Mononuclear cell (primary cell): ENCODE data around the gene TSHZ2. TPM values are rescaled to one million over a fixed set of nuclear protein-coding genes. Genes with fewer than 3 reads are reported as not detected.

ENCODE experiments used
- H3K27me3 ChIP-seq: 2 replicates; pipeline ENCODE4 v1.6.0; 2011; ENCODE audit warnings: low read length, control low read depth; ENCODE audit not compliant: insufficient read depth
- H3K4me1 ChIP-seq: 2 replicates; pipeline ENCODE4 v1.5.1; 2011; ENCODE audit warnings: mild to moderate bottlenecking, low read length, control low read depth; ENCODE audit not compliant: insufficient read depth
- H3K4me3 ChIP-seq: 2 replicates; pipeline ENCODE4 v1.5.1; 2011; ENCODE audit warnings: mild to moderate bottlenecking, low read length, moderate library complexity
- H3K9me3 ChIP-seq: 2 replicates; pipeline ENCODE4 v1.5.1; 2011; ENCODE audit warnings: low read depth, mild to moderate bottlenecking, control low read depth, low read length
- total RNA-seq: library from RNA; depleted of rRNA; stranded (reverse); fragments of >200 nt; gene quantifications from one replicate; pipeline ENCODE4 v1.2.3, GENCODE V29; 2012

Gene TSHZ2
- total RNA-seq, 1 donor = 21.3 TPM

GRCh38 chr20:53294804-53295203 lies 322.6 kb downstream of the TSHZ2 start:
- Histone ChIP-seq H3K27me3 (no peaks in the 10 kb centered on the region), H3K4me1 (no peaks in the 10 kb centered on the region), H3K9me3 (no peaks in the 10 kb centered on the region), H3K4me3 (no peak overlapping the region)

DNA sequence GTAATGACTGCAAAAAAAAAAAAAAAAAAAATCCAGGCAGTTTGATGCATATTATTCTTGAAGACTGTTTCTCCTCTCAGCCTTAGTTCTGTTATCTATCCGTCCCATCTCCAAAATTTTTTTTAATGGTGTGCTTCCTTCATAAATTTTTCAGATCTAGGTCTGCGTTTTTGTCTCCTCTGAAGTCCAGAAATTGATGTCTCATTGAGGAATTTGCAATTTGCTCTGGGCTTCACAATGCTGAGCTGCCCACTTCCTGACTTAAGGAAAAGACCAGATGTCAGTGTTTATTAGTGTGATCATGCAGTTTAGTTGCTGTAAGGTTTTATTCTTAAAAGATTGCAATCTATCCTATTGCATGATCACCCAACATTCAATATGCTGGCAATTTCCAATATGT lies 323.9 kb downstream of the TSHZ2 start:
- Histone ChIP-seq H3K4me3 (no peak overlapping the region), H3K27me3 (no peaks in the 10 kb centered on the region), H3K4me1 (no peaks in the 10 kb centered on the region), H3K9me3 (no peaks in the 10 kb centered on the region)

DNA sequence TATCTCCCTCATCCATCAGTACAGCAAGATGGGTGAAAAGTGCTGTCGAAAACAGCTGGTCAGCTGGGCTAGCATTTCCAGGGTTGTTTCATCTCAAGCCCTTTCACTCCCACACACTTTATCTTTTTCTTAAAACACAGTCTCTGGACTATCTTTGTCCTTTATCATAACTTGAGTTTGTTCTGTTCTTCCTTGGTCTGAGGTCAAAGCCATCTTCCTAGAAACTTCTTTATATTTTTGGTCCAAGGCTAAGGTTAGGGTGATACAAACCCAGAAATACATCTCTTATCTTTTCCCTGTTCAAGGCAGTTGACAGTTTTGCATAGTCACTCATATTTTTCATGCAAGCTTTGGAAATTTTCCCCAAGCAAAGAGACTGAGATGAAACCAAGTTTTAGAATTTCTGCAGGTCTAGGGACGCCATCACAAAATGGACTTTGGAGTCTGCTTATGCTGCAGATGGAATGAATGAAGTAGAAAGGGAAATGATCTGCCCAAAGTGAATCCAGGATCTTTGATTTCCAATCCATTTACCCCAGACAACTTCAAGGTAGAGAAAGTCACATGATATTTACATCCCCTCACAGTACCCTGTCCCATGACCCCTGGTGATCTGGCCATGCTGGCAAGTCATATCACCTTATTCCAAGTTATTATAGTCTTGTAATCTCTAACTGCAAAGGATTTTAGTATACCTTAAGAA lies 324.4 kb downstream of the TSHZ2 start:
- H3K4me1 ChIP-seq = no peaks in the 10 kb centered on the region
- no peaks in the 10 kb centered on the region for H3K27me3 ChIP-seq
- no peak overlapping the region for H3K4me3 ChIP-seq
- no peaks in the 10 kb centered on the region for H3K9me3 ChIP-seq

GRCh38 chr20:53297154-53297529 lies 325.0 kb downstream of the TSHZ2 start:
- Histone ChIP-seq H3K4me3 (no peak overlapping the region), H3K4me1 (no peaks in the 10 kb centered on the region), H3K9me3 (no peaks in the 10 kb centered on the region), H3K27me3 (no peaks in the 10 kb centered on the region)

GRCh38 chr20:53298260-53298659 lies 326.1 kb downstream of the TSHZ2 start:
- Histone ChIP-seq H3K4me1 (no peaks in the 10 kb centered on the region), H3K27me3 (no peaks in the 10 kb centered on the region), H3K9me3 (no peaks in the 10 kb centered on the region), H3K4me3 (no peak overlapping the region)

DNA sequence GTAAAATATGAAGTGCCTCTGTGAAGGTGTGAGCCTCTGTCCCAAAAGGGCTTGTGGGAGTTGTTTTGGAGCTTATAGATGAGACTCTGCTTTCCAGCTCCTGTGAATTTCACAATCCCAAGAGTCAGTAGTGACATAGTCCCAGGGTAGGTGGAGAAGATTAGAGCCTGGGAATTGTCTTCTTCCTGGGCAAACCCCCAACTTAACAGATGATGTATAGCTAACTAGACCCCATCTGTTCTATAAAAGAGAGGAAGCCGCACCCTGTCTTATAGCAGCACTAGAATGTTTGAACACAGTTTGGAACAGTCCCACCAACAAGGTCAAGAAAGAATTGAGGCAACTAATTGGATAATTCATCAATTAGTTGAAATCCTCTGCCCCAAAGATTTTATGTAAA lies 326.8 kb downstream of the TSHZ2 start:
- H3K27me3 ChIP-seq = no peaks in the 10 kb centered on the region
- no peak overlapping the region for H3K4me3 ChIP-seq
- H3K4me1 ChIP-seq = no peaks in the 10 kb centered on the region
- H3K9me3 ChIP-seq = no peaks in the 10 kb centered on the region

DNA sequence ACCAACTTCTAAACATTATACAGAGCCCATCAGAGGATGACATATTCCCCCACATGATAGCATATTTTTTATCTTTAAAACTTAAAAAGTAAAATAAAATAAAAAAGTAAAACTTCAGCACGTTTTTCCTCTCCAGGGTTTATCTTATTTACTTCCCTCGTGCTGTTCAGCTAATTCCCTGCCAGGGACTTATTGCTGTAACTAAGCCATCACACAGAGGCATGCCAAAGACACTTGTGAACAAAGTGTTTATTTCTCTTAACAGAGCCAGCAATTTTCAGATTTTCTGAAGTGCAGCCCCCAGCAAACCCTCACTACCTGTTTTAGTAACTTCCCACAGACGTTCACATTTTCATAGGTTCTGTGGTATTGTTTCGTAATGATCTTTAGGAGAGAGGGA lies 327.7 kb downstream of the TSHZ2 start:
- Histone ChIP-seq H3K4me3 (no peak overlapping the region), H3K27me3 (no peaks in the 10 kb centered on the region), H3K4me1 (no peaks in the 10 kb centered on the region), H3K9me3 (no peaks in the 10 kb centered on the region)

- Histone ChIP-seq H3K27me3 (no peaks in the 10 kb centered on the region), H3K4me3 (no peak overlapping the region), H3K9me3 (no peaks in the 10 kb centered on the region), H3K4me1 (no peaks in the 10 kb centered on the region)
Measured at GRCh38 chr20:53301869-53302268, 329.7 kb downstream of the TSHZ2 start.

GRCh38 chr20:53302695-53303412 lies 330.7 kb downstream of the TSHZ2 start:
- Histone ChIP-seq H3K4me3 (no peak overlapping the region), H3K4me1 (no peaks in the 10 kb centered on the region), H3K9me3 (no peaks in the 10 kb centered on the region), H3K27me3 (no peaks in the 10 kb centered on the region)

GRCh38 chr20:53303413-53303760 lies 331.2 kb downstream of the TSHZ2 start:
- H3K4me1 ChIP-seq = no peaks in the 10 kb centered on the region
- no peaks in the 10 kb centered on the region for H3K27me3 ChIP-seq
- H3K4me3 ChIP-seq = no peak overlapping the region
- no peaks in the 10 kb centered on the region for H3K9me3 ChIP-seq

GRCh38 chr20:53304146-53304545 lies 332.0 kb downstream of the TSHZ2 start:
- no peaks in the 10 kb centered on the region for H3K9me3 ChIP-seq
- H3K4me1 ChIP-seq = no peaks in the 10 kb centered on the region
- H3K27me3 ChIP-seq = no peaks in the 10 kb centered on the region
- no peak overlapping the region for H3K4me3 ChIP-seq

DNA sequence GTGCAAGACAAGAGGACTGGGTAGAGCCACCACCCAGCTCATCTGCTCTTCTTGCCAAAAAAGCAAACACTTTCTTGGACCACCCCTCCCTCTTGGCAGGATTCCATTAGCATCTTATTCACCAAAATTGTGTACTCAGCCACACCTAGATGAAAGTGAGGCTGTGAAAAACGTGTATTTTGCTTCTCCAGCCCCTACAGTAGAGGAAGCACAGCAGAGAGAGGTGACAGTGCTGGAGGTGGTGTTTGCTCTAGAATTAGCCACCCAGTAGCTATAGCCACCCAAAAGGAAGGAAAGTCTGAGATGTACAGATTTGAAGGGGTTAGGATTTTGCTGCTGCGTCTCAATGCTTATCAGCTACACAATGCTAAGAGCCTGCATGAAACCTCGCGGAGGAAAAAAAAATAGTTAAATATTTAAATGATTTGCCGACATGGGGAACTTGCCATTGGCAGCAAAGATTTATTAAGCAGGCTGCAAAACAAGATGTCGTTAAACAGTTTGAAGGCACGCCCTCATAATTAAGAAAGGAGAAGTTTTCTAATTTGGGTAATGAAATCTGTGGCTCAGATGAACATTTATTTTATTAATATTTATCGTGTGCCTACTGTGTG lies 334.1 kb downstream of the TSHZ2 start:
- Histone ChIP-seq H3K27me3 (no peaks in the 10 kb centered on the region), H3K4me1 (no peaks in the 10 kb centered on the region), H3K4me3 (no peak overlapping the region), H3K9me3 (no peaks in the 10 kb centered on the region)

DNA sequence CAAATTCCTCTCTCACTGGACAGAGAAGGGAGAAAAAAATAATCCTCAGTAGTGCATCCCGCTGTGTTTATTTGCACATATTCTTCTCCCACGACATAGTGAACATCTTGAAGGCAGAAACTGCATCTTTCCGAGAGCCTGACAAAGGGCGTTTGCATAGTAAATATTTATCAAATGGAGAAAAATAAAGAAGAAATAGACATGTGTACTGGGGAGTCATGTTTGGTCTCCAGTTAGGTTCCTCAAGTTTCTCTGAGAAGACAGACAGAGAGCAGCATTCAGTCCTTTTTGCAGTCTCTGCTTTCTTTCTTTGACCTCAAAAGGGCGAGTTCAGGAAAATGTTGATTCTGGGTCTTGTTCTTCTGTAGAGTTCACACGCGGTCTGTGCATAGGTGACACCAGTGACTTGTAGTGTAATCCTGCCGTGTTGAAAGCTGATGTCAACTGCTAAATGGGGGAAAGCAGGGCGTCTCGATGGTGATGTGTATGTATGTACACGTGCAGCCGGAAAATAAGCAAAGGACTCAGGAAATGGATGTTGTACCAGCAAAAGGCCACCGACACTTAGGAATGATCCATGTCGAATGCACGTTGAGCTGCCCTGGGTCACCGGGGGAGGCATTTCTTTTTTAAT lies 335.9 kb downstream of the TSHZ2 start:
- Histone ChIP-seq H3K4me3 (no peak overlapping the region), H3K27me3 (no peaks in the 10 kb centered on the region), H3K9me3 (no peaks in the 10 kb centered on the region), H3K4me1 (no peaks in the 10 kb centered on the region)

- H3K4me3 ChIP-seq = no peak overlapping the region
- H3K9me3 ChIP-seq = no peaks in the 10 kb centered on the region
- H3K4me1 ChIP-seq = no peaks in the 10 kb centered on the region
- no peaks in the 10 kb centered on the region for H3K27me3 ChIP-seq
Measured at GRCh38 chr20:53309515-53309914, 337.4 kb downstream of the TSHZ2 start.

DNA sequence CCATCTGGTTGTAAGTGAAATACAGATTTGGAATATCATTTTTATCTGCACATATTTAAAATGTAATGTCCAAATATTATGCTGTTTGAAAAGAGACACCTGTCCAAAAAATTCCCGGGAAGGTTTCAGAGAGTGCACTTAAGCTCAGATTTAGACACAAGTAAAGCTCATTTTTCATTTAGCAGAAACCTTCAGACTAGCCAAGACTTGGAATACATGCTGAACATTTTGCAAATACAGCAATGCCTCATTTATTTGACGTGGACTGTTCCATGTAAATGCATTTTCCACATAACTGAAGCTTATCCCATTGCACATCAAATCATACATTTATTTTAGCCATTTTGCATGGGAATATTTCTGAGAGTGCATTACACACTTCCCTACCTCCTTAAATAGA lies 340.8 kb downstream of the TSHZ2 start:
- no peaks in the 10 kb centered on the region for H3K9me3 ChIP-seq
- H3K4me3 ChIP-seq = no peak overlapping the region
- no peaks in the 10 kb centered on the region for H3K27me3 ChIP-seq
- no peaks in the 10 kb centered on the region for H3K4me1 ChIP-seq
